ENCODE measurements around the gene ZNF486. TPM values are rescaled to one million over a fixed set of nuclear protein-coding genes. Genes with fewer than 3 reads are reported as not detected.
A peak's percentile ranks its signal among the peaks of the same experiment; 100 is the strongest.
"Not testable (repeated sequence)": the region's sequence is repeated elsewhere in the genome, so short reads cannot be mapped to it uniquely, and the experiment has no call there.

ZNF486 gene
- total RNA-seq, 1 donor from 2014 or later: 15.4 TPM

- H3K36me3 Mint-ChIP-seq (ENCODE audit: low read depth): peaks cover 34% of the 10 kb centered on the region
- DNase-seq (ENCODE audit: low read depth, low spot score): no peak
- no peak for TF ChIP-seq CTCF (conservative IDR thresholded peaks at IDR 0.05)
- H3K27me3 Mint-ChIP-seq (ENCODE audit: low read depth): no peaks in the 10 kb centered on the region
- peak overlapping the region; percentile 100 for H3K27ac Mint-ChIP-seq (ENCODE audit: unreplicated experiment)
- peaks cover 26% of the 10 kb centered on the region for H3K4me1 Mint-ChIP-seq
- peaks cover 11% of the 10 kb centered on the region for H3K9me3 Mint-ChIP-seq
- peak overlapping the region; percentile 100 for H3K4me3 Mint-ChIP-seq
Measured at GRCh38 chr19:20167651-20168122, 673 bp downstream of the ZNF486 start.

- Mint-ChIP-seq H3K27me3 (ENCODE audit: low read depth) (no peaks in the 10 kb centered on the region), H3K36me3 (ENCODE audit: low read depth) (peaks cover 50% of the 10 kb centered on the region), H3K4me3 (peak overlapping the region; percentile 78), H3K27ac (ENCODE audit: unreplicated experiment) (peak overlapping the region; percentile 13), H3K9me3 (peaks cover 14% of the 10 kb centered on the region), H3K4me1 (peaks cover 26% of the 10 kb centered on the region)
- DNase-seq (ENCODE audit: low read depth, low spot score): no peak
- TF ChIP-seq CTCF (conservative IDR thresholded peaks at IDR 0.05): no peak
Measured at GRCh38 chr19:20171285-20171684, 4.3 kb downstream of the ZNF486 start.

GRCh38 chr19:20175848-20176247, 8.8 kb downstream of the ZNF486 start:
- H3K9me3 Mint-ChIP-seq: not testable (repeated sequence)
- peaks cover 58% of the 10 kb centered on the region for H3K36me3 Mint-ChIP-seq (ENCODE audit: low read depth)

GRCh38 chr19:20179956-20180355, 12.9 kb downstream of the ZNF486 start:
- not testable (repeated sequence) for H3K9me3 Mint-ChIP-seq

More at GRCh38 chr19:20175848-20176247, 8.8 kb downstream of the ZNF486 start:
- not testable (repeated sequence) for H3K27me3 Mint-ChIP-seq (ENCODE audit: low read depth); DNase-seq (ENCODE audit: low read depth, low spot score); H3K4me3 Mint-ChIP-seq; H3K27ac Mint-ChIP-seq (ENCODE audit: unreplicated experiment); H3K4me1 Mint-ChIP-seq

GRCh38 chr19:20182222-20182785, 15.3 kb downstream of the ZNF486 start:
- no peak for TF ChIP-seq CTCF (conservative IDR thresholded peaks at IDR 0.05)
- Mint-ChIP-seq H3K9me3 (peaks cover 3% of the 10 kb centered on the region), H3K36me3 (ENCODE audit: low read depth) (peaks cover 37% of the 10 kb centered on the region)

More at GRCh38 chr19:20179956-20180355, 12.9 kb downstream of the ZNF486 start:
- not testable (repeated sequence) for H3K4me1 Mint-ChIP-seq; DNase-seq (ENCODE audit: low read depth, low spot score); H3K27ac Mint-ChIP-seq (ENCODE audit: unreplicated experiment); H3K4me3 Mint-ChIP-seq; H3K27me3 Mint-ChIP-seq (ENCODE audit: low read depth)
- H3K36me3 Mint-ChIP-seq (ENCODE audit: low read depth): peaks cover 37% of the 10 kb centered on the region

GRCh38 chr19:20186174-20186573, 19.2 kb downstream of the ZNF486 start:
- H3K36me3 Mint-ChIP-seq (ENCODE audit: low read depth): peaks cover 47% of the 10 kb centered on the region
- peaks cover 3% of the 10 kb centered on the region for H3K9me3 Mint-ChIP-seq
- H3K27ac Mint-ChIP-seq (ENCODE audit: unreplicated experiment): no peak overlapping the region
- TF ChIP-seq CTCF (conservative IDR thresholded peaks at IDR 0.05): no peak
- H3K27me3 Mint-ChIP-seq (ENCODE audit: low read depth): no peaks in the 10 kb centered on the region
- DNase-seq (ENCODE audit: low read depth, low spot score): no peak
- H3K4me3 Mint-ChIP-seq: no peak overlapping the region
- no peaks in the 10 kb centered on the region for H3K4me1 Mint-ChIP-seq

More at GRCh38 chr19:20182222-20182785, 15.3 kb downstream of the ZNF486 start:
- H3K27me3 Mint-ChIP-seq (ENCODE audit: low read depth): no peaks in the 10 kb centered on the region
- H3K4me3 Mint-ChIP-seq: no peak overlapping the region
- no peaks in the 10 kb centered on the region for H3K4me1 Mint-ChIP-seq
- no peak for DNase-seq (ENCODE audit: low read depth, low spot score)
- H3K27ac Mint-ChIP-seq (ENCODE audit: unreplicated experiment): no peak overlapping the region
